ENCODE results near the gene HABP4.
"Not testable (repeated sequence)": the region's sequence is repeated elsewhere in the genome, so short reads cannot be mapped to it uniquely, and the experiment has no call there.

The HABP4 gene

DNA sequence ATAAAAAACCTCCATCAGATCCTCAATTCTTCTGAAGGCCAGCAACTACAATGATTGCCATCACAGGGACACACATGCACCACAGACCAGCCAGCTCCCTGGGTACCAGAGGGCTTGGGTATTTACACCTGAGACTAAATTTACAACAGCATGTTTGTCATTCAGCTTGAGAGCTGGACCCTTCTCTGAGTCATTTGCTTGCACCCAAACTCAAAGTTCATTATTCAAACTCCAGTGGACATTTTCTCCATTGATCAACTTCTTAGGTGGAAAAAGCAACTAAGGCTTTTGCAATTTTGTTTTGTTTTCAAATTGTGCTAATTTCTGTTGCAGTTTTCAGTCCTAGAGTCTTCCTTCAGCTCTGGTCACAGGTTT is 53.4 kb downstream of the HABP4 start:
- H3K27me3 Mint-ChIP-seq; DNase-seq (ENCODE audit: low spot score in 2 of 2); H3K9me3 Mint-ChIP-seq; ATAC-seq (ENCODE audit: low read depth); H3K4me3 Mint-ChIP-seq; H3K27ac Mint-ChIP-seq; H3K4me1 Mint-ChIP-seq: not testable (repeated sequence)
- H3K36me3 Mint-ChIP-seq = peaks cover 11% of the 10 kb centered on the region

DNA sequence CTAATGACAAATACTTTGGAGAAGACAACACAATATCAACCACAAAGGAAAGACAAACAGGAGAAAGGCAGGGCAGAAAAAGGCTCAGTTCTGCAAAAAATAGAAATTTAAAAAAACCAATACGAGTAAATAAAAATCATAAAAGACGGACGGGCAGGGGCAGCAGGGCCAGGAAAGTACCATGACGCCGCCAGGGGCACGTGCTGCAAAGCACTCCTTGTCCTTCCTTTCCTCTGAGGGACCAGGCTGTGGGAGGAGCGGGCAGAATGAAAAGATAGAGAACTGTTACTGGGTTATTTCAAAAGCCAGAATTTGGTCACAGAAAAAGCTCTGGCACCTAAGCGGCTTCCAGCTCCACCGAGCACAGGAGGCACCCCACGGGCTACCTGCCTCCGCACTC is 53.9 kb downstream of the HABP4 start:
- H3K4me3 Mint-ChIP-seq = no peak overlapping the region
- DNase-seq (ENCODE audit: low spot score in 2 of 2) = no peak
- peaks cover 11% of the 10 kb centered on the region for H3K36me3 Mint-ChIP-seq
- no peak for ATAC-seq (ENCODE audit: low read depth)
- H3K4me1 Mint-ChIP-seq = no peaks in the 10 kb centered on the region
- no peaks in the 10 kb centered on the region for H3K27me3 Mint-ChIP-seq
- H3K27ac Mint-ChIP-seq = no peak overlapping the region
- H3K9me3 Mint-ChIP-seq = no peaks in the 10 kb centered on the region

- Mint-ChIP-seq H3K27ac (no peak overlapping the region), H3K36me3 (peaks cover 11% of the 10 kb centered on the region), H3K4me3 (no peak overlapping the region), H3K27me3 (no peaks in the 10 kb centered on the region), H3K4me1 (no peaks in the 10 kb centered on the region), H3K9me3 (no peaks in the 10 kb centered on the region)
- no peak for ATAC-seq (ENCODE audit: low read depth)
- no peak for DNase-seq (ENCODE audit: low spot score in 2 of 2)
Measured at GRCh38 chr9:96505316-96505991, 55.5 kb downstream of the HABP4 start.

DNA sequence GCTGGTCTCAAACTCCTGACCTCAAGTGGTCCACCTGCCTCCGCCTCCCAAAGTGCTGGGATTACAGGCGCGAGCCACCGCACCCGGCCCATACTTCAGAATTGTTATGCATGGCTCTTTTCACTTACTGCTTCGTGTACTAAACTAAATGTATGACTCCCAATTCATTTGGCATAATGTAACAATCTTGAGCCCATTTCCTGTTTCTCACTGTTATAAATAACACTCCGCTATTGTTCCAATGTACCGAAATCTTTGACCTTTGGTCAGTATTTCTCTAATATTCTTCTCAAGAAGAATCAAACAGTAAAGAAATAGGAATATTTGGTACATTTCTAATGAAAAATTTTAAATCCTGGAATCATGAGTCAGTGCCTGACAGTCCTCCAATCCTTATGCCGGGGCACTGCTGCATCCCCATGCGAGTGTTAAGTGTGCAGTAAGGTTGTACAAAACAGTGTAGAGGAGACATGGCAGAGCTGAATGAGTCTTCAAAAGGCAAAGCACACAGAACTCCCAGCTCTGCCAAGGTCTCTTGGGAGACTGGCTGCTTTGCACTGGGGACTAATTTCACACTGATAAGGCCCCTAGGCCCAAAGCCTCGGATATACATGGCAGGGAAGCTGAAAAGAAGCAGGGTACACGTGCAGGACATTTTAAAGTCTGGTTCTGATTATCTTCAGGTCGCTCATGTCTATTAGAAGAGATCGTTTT is 58.4 kb downstream of the HABP4 start:
- no peaks in the 10 kb centered on the region for H3K9me3 Mint-ChIP-seq
- no peak for ATAC-seq (ENCODE audit: low read depth)
- no peak for DNase-seq (ENCODE audit: low spot score in 2 of 2)
- H3K4me1 Mint-ChIP-seq = no peaks in the 10 kb centered on the region
- H3K36me3 Mint-ChIP-seq = peaks cover 12% of the 10 kb centered on the region
- no peaks in the 10 kb centered on the region for H3K27me3 Mint-ChIP-seq
- H3K4me3 Mint-ChIP-seq = no peak overlapping the region
- H3K27ac Mint-ChIP-seq = no peak overlapping the region

GRCh38 chr9:96509026-96509425 is 59.1 kb downstream of the HABP4 start:
- DNase-seq (ENCODE audit: low spot score in 2 of 2) (no peak), ATAC-seq (ENCODE audit: low read depth) (no peak)
- H3K27me3 Mint-ChIP-seq = no peaks in the 10 kb centered on the region
- no peak overlapping the region for H3K4me3 Mint-ChIP-seq
- no peak overlapping the region for H3K27ac Mint-ChIP-seq
- no peaks in the 10 kb centered on the region for H3K4me1 Mint-ChIP-seq
- no peaks in the 10 kb centered on the region for H3K9me3 Mint-ChIP-seq
- H3K36me3 Mint-ChIP-seq = peaks cover 11% of the 10 kb centered on the region

- peaks cover 11% of the 10 kb centered on the region for H3K36me3 Mint-ChIP-seq
- H3K9me3 Mint-ChIP-seq = no peaks in the 10 kb centered on the region
- ATAC-seq (ENCODE audit: low read depth) (no peak), DNase-seq (ENCODE audit: low spot score in 2 of 2) (no peak)
- H3K4me1 Mint-ChIP-seq = no peaks in the 10 kb centered on the region
- H3K27ac Mint-ChIP-seq = no peak overlapping the region
- no peak overlapping the region for H3K4me3 Mint-ChIP-seq
- H3K27me3 Mint-ChIP-seq = no peaks in the 10 kb centered on the region
Measured at GRCh38 chr9:96509848-96510247, 59.9 kb downstream of the HABP4 start.

DNA sequence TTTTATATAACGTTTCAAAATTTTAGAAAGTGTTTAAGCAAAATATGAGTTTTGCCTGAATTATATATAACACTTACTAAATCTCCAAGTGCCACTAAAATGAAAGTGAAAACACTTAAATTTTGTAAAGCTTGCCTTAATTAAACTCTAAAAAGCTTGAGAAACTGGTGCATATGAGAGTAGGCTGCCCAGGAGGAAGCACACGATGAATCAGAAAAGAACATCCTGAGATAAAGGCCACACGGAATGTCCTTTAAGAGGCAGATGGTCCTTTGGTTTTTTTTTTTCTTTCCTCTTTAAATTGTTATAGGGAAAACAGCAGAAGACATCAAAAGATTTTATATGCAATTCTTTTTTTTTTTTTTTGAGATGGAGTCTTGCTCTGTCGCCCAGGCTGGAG is 60.3 kb downstream of the HABP4 start:
- DNase-seq (ENCODE audit: low spot score in 2 of 2) = no peak
- Mint-ChIP-seq H3K27me3 (no peaks in the 10 kb centered on the region), H3K4me1 (no peaks in the 10 kb centered on the region), H3K9me3 (no peaks in the 10 kb centered on the region), H3K36me3 (peaks cover 13% of the 10 kb centered on the region), H3K27ac (no peak overlapping the region), H3K4me3 (no peak overlapping the region)
- ATAC-seq (ENCODE audit: low read depth) = no peak

GRCh38 chr9:96512240-96512639 is 62.3 kb downstream of the HABP4 start:
- no peaks in the 10 kb centered on the region for H3K27me3 Mint-ChIP-seq
- H3K36me3 Mint-ChIP-seq = peaks cover 15% of the 10 kb centered on the region
- DNase-seq (ENCODE audit: low spot score in 2 of 2) = no peak
- no peak overlapping the region for H3K4me3 Mint-ChIP-seq
- no peak overlapping the region for H3K27ac Mint-ChIP-seq
- ATAC-seq (ENCODE audit: low read depth) = no peak
- no peaks in the 10 kb centered on the region for H3K4me1 Mint-ChIP-seq
- H3K9me3 Mint-ChIP-seq = no peaks in the 10 kb centered on the region

DNA sequence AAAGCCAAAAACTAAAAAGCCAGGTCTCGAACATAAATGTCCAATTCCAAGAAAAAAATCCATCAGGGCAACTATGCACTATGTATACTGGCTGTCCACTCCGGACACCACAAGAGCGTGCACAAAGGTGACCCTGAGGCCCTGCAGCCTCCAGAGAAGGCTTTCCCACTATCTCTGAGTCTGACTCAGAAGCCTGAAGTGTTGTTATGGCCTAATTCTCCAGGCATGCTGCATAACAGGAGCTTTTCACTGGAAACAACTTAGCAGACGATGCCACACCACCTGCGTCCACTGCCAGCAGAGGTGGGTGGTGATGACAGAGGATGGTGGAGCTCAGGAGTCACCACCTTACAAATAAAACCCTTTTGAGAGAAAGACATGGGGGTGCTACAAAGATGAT is 63.7 kb downstream of the HABP4 start:
- Mint-ChIP-seq H3K27me3 (no peaks in the 10 kb centered on the region), H3K4me3 (no peak overlapping the region), H3K27ac (no peak overlapping the region), H3K9me3 (no peaks in the 10 kb centered on the region), H3K4me1 (no peaks in the 10 kb centered on the region), H3K36me3 (peaks cover 12% of the 10 kb centered on the region)
- ATAC-seq (ENCODE audit: low read depth) (no peak), DNase-seq (ENCODE audit: low spot score in 2 of 2) (no peak)

GRCh38 chr9:96514108-96514799 is 64.3 kb downstream of the HABP4 start:
- Mint-ChIP-seq H3K27ac (no peak overlapping the region), H3K4me3 (no peak overlapping the region), H3K9me3 (no peaks in the 10 kb centered on the region), H3K4me1 (no peaks in the 10 kb centered on the region), H3K27me3 (no peaks in the 10 kb centered on the region), H3K36me3 (peaks cover 14% of the 10 kb centered on the region)
- DNase-seq (ENCODE audit: low spot score in 2 of 2) (no peak), ATAC-seq (ENCODE audit: low read depth) (no peak)

DNA sequence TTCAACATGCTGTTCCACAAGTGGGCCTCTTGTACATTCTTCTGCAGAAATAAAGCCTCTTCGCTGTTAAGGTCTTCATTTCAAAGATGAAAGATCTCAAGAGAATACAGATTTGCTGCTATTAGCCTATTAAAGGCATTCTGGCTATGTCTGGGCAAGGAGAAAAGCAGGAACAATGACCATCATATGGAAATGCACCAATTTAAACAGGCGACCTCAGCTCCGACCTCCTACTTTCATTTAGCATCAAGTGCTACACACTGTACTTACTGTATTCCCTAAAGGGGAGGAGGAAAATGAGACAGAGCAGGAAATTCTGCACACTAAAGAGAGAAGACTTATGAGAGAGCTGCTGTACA is 64.8 kb downstream of the HABP4 start:
- Mint-ChIP-seq H3K4me1 (no peaks in the 10 kb centered on the region), H3K27ac (no peak overlapping the region), H3K36me3 (peaks cover 12% of the 10 kb centered on the region), H3K27me3 (no peaks in the 10 kb centered on the region), H3K9me3 (no peaks in the 10 kb centered on the region), H3K4me3 (no peak overlapping the region)
- ATAC-seq (ENCODE audit: low read depth) = no peak
- DNase-seq (ENCODE audit: low spot score in 2 of 2) = no peak

DNA sequence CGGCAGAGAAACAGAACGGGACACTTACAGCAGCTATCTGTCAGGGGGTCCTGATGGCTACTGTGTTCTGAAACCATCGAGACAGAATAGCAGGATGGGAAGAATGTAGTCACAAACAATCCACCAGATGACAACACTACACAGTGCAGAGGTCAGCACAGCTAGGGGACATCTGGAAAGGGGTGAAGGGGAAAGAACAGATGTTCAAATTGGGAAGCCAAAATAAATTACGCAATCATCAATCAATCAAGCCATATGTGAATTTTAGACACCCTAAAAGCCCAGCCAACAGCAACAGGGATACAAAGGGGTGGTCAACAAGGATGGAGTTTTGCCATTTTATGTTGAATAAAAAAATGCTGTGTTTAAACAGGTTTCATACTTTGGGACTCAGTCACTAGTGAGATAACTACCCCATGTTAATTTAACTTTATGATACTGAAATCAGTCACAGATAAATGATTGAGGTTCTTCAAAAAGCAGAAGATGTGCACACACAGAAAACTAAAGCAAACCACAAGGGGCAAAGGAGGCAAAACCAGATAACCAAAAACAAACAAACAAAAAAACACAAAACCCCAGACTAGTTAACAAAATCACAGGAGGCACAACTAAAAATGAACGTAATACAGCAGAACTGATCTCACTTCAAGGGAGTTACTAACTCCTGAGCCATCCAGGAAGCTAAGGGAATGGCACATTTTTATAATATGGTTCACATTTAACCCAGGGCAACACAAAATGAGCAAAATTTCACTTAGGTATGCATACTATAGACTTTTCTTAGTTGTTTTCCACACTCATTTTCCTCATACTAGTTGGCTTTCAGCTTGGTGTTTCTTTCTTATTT is 65.9 kb downstream of the HABP4 start:
- ATAC-seq (ENCODE audit: low read depth) (no peak), DNase-seq (ENCODE audit: low spot score in 2 of 2) (no peak)
- Mint-ChIP-seq H3K4me3 (no peak overlapping the region), H3K27me3 (no peaks in the 10 kb centered on the region), H3K27ac (no peak overlapping the region), H3K4me1 (no peaks in the 10 kb centered on the region), H3K9me3 (no peaks in the 10 kb centered on the region), H3K36me3 (peaks cover 12% of the 10 kb centered on the region)

DNA sequence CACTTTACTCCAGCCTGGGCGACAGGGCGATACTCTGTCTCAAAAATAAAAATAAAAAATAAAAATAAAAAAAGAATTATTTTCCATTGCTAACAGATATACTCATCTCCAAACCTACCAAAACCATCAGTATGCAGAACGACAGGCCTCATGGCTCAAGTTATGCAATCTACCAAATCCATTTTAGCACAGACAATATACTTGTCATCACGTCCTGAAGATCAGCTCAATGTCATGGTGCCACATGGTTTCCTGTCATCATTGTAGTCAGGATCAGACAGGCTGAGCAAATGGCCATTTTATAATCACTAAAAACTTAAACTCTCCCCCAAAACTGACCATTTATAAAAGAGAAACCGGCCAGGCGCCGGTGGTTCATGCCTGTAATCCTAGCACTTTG is 69.1 kb downstream of the HABP4 start:
- H3K4me3 Mint-ChIP-seq = no peak overlapping the region
- no peaks in the 10 kb centered on the region for H3K4me1 Mint-ChIP-seq
- DNase-seq (ENCODE audit: low spot score in 2 of 2) (no peak), ATAC-seq (ENCODE audit: low read depth) (no peak)
- no peaks in the 10 kb centered on the region for H3K9me3 Mint-ChIP-seq
- H3K27me3 Mint-ChIP-seq = no peaks in the 10 kb centered on the region
- peaks cover 18% of the 10 kb centered on the region for H3K36me3 Mint-ChIP-seq
- H3K27ac Mint-ChIP-seq = no peak overlapping the region

DNA sequence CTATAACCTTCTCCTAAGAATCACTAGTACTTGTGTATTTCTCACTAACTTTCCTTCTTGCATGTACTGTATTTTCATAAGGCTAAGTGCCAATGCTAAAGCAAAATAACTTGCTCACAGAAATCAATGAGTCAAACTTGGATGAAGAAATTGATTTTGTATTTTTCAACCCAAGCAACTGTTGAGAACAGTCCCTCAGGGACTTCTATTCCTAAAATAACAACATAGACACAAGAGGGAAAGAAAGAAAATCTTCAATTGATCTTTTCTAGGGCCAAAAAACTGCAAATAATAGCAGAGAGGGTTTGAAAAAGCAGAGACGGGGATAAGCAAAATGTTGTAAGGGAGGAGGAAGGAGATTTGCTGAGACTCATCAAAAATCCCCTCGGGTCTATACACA is 69.8 kb downstream of the HABP4 start:
- ATAC-seq (ENCODE audit: low read depth) = no peak
- Mint-ChIP-seq H3K4me1 (no peaks in the 10 kb centered on the region), H3K27me3 (no peaks in the 10 kb centered on the region), H3K9me3 (no peaks in the 10 kb centered on the region), H3K27ac (no peak overlapping the region), H3K36me3 (peaks cover 17% of the 10 kb centered on the region), H3K4me3 (no peak overlapping the region)
- DNase-seq (ENCODE audit: low spot score in 2 of 2) = no peak

Measured in memory B cell (primary cell).